ENCODE data around the gene NAMPT.

The NAMPT gene

GRCh38 chr7:106270122-106270977 lies 14.4 kb downstream of the NAMPT start:
- DNase-seq = no peak

GRCh38 chr7:106269254-106269961 lies 15.4 kb downstream of the NAMPT start:
- DNase-seq = no peak

- no peak for DNase-seq
Observed at GRCh38 chr7:106265133-106265532, 19.6 kb downstream of the NAMPT start.

GRCh38 chr7:106262221-106262881 lies 22.4 kb downstream of the NAMPT start:
- no peak for DNase-seq

GRCh38 chr7:106260136-106260561 lies 24.6 kb downstream of the NAMPT start:
- DNase-seq = no peak

GRCh38 chr7:106258789-106259188 lies 26.0 kb downstream of the NAMPT start:
- no peak for DNase-seq

- no peak for DNase-seq
Observed at GRCh38 chr7:106257752-106258151, 27.0 kb downstream of the NAMPT start.

GRCh38 chr7:106256144-106256543 lies 28.6 kb downstream of the NAMPT start:
- no peak for DNase-seq

GRCh38 chr7:106255246-106255645 lies 29.5 kb downstream of the NAMPT start:
- DNase-seq = no peak

- DNase-seq = no peak
Observed at GRCh38 chr7:106254525-106255116, 30.2 kb downstream of the NAMPT start.

- DNase-seq = no peak
Observed at GRCh38 chr7:106252568-106252967, 32.2 kb downstream of the NAMPT start.

- no peak for DNase-seq
Observed at GRCh38 chr7:106249488-106249887, 35.3 kb downstream of the NAMPT start.

GRCh38 chr7:106248600-106248999 lies 36.2 kb downstream of the NAMPT start:
- DNase-seq = no peak

- DNase-seq = no peak
Observed at GRCh38 chr7:106247841-106248240, 36.9 kb downstream of the NAMPT start.

GRCh38 chr7:106246902-106247711 lies 37.7 kb downstream of the NAMPT start:
- no peak for DNase-seq

GRCh38 chr7:106243893-106244292 lies 40.9 kb downstream of the NAMPT start:
- DNase-seq = no peak

- no peak for DNase-seq
Observed at GRCh38 chr7:106239406-106239805, 45.4 kb downstream of the NAMPT start.

GRCh38 chr7:106238830-106239229 lies 46.0 kb downstream of the NAMPT start:
- DNase-seq = no peak

GRCh38 chr7:106236065-106236464 lies 48.7 kb downstream of the NAMPT start:
- DNase-seq = no peak

GRCh38 chr7:106234425-106234824 lies 50.4 kb downstream of the NAMPT start:
- DNase-seq = no peak

- DNase-seq = no peak
Observed at GRCh38 chr7:106231856-106232490, 52.8 kb downstream of the NAMPT start.

GRCh38 chr7:106225856-106226255 lies 58.9 kb downstream of the NAMPT start:
- DNase-seq = no peak
